HepG2 (cell line): ENCODE results near the gene HNRNPAB. TPM values are rescaled to one million over a fixed set of nuclear protein-coding genes. Genes with fewer than 3 reads are reported as not detected.

Experiments used
- ATAC-seq: fragments of 200-7000 bp; cut with Tn5 transposase; 3 replicates; pipeline ENCODE4 v1.9.1; 2020; ENCODE audit warnings: mild to moderate bottlenecking, moderate library complexity
- BruUV-seq: library from RNA; stranded (reverse); fragments of 400-500 nt; replicated peaks from 2 replicates; lab custom pipeline; 2021; lab: Mats Ljungman, UMichigan
- CTCF ChIA-PET: fragments of 300-600 bp; formaldehyde crosslinking; extraction: SDS; loops from one replicate; lab custom pipeline; 2021; ENCODE audit warnings: low total read pairs, inconsistent platforms, low intra/inter-chr PET ratio; lab: Yijun Ruan, JAX
- POLR2A ChIA-PET: fragments of 350-600 bp; sonication (Branson Sonifier 250); formaldehyde crosslinking; loops from one replicate; lab custom pipeline; 2020; ENCODE audit warnings: antibody characterized with exemption, inconsistent platforms; lab: Yijun Ruan, JAX
- DNase-seq: peaks from one replicate; pipeline ENCODE4 v3.0.0-alpha.2; 2015; ENCODE audit warnings: low spot score
- FAIRE-seq: peaks from 3 replicates; lab custom pipeline; 2011; peaks lifted over from hg19 to GRCh38; lab: Jason Lieb, UNC
- H2AFZ ChIP-seq: one replicate; pipeline ENCODE4 v1.6.1; 2011; ENCODE audit warnings: low read length, inconsistent platforms
- H3K27ac ChIP-seq: fragments of 300-600 bp; 3 replicates; pipeline ENCODE4 v1.8.0; 2011; ENCODE audit warnings: mixed run types, mild to moderate bottlenecking, mixed read lengths, low read length, inconsistent platforms; ENCODE audit not compliant: insufficient read depth; ENCODE audit errors: extremely low read length
- H3K27me3 ChIP-seq, 2 experiments: fragments of 200-600 bp in 1 of 2; 2 replicates in 1 of 2; 3 replicates in 1 of 2; pipeline versions ENCODE4 v1.6.0 to v1.8.0; 2011; ENCODE audit warnings: low read length in 2 of 2, mild to moderate bottlenecking in 2 of 2, moderate library complexity in 2 of 2, inconsistent platforms in 1 of 2; ENCODE audit not compliant: insufficient read depth in 2 of 2, control insufficient read depth in 1 of 2
- H3K36me3 ChIP-seq, 2 experiments: fragments of 200-600 bp in 1 of 2; replicated peaks in 1 of 2; 2 replicates in 1 of 2; 3 replicates in 1 of 2; pipeline versions ENCODE4 v1.5.1 to v1.8.0; 2011; ENCODE audit warnings: low read length in 2 of 2, inconsistent platforms in 1 of 2; ENCODE audit not compliant: insufficient read depth in 2 of 2, control insufficient read depth in 1 of 2
- H3K4me1 ChIP-seq: 2 replicates; pipeline ENCODE4 v1.5.1; 2012; ENCODE audit warnings: low read length, inconsistent platforms; ENCODE audit not compliant: insufficient read depth
- H3K4me2 ChIP-seq: 2 replicates; pipeline ENCODE4 v1.6.0; 2011; ENCODE audit warnings: low read depth, low read length, inconsistent platforms
- H3K4me3 ChIP-seq, 3 experiments: fragments of 200-600 bp in 1 of 3; sonication (generic), shearing (Covaris generic) in 1 of 3; replicated peaks in 1 of 3; 2 replicates each; pipeline ENCODE4 v1.5.1; 2011 to 2016; ENCODE audit warnings: low read length in 3 of 3, inconsistent platforms in 2 of 3, low read depth in 2 of 3, mild to moderate bottlenecking in 2 of 3, control low read depth in 1 of 3, mixed read lengths in 1 of 3; ENCODE audit not compliant: insufficient read depth in 1 of 3
- H3K79me2 ChIP-seq: one replicate; pipeline ENCODE4 v1.6.1; 2011; ENCODE audit warnings: low read length, inconsistent platforms; ENCODE audit not compliant: insufficient read depth
- H3K9ac ChIP-seq: 2 replicates; pipeline ENCODE4 v1.6.0; 2011; ENCODE audit warnings: mild to moderate bottlenecking, low read depth, low read length, inconsistent platforms; ENCODE audit not compliant: insufficient read depth
- H3K9me3 ChIP-seq: 2 replicates; pipeline ENCODE4 v1.5.1; 2012; ENCODE audit warnings: mild to moderate bottlenecking, low read length
- H4K20me1 ChIP-seq: 2 replicates; pipeline ENCODE4 v1.6.0; 2011; ENCODE audit warnings: inconsistent platforms, mild to moderate bottlenecking, low read length, moderate library complexity; ENCODE audit not compliant: insufficient read depth
- ETV6 ChIP-seq: sonication (generic); formaldehyde crosslinking; conservative IDR thresholded peaks from 2 replicates; pipeline ENCODE4 v1.4.0; 2020; ENCODE audit warnings: missing genetic modification reagents
- ONECUT2 ChIP-seq: sonication (generic); formaldehyde crosslinking; IDR thresholded peaks from 2 replicates; pipeline ENCODE4 v1.4.0; 2020; ENCODE audit warnings: missing genetic modification reagents
- PAF1 ChIP-seq: IDR thresholded peaks from 2 replicates; pipeline ENCODE4 v1.6.1; 2016; ENCODE audit warnings: missing genetic modification reagents, missing compliant biosample characterization
- TMF1 ChIP-seq: sonication (generic); formaldehyde crosslinking; IDR thresholded peaks from 2 replicates; pipeline ENCODE4 v1.8.1; 2022; ENCODE audit warnings: low read depth, missing genetic modification reagents
- ZNF20 ChIP-seq: sonication (generic); formaldehyde crosslinking; IDR thresholded peaks from 2 replicates; pipeline ENCODE4 v1.4.0; 2020; ENCODE audit warnings: mild to moderate bottlenecking, moderate library complexity, missing genetic modification reagents
- ZNF383 ChIP-seq: sonication (generic); formaldehyde crosslinking; IDR thresholded peaks from 2 replicates; pipeline ENCODE4 v1.4.0; 2020; ENCODE audit warnings: missing genetic modification reagents, mild to moderate bottlenecking, borderline replicate concordance
- ZNF564 ChIP-seq: sonication (generic); formaldehyde crosslinking; IDR thresholded peaks from 2 replicates; pipeline ENCODE4 v1.8.1; 2023; ENCODE audit warnings: mild to moderate bottlenecking, missing genetic modification reagents
- WGBS: methylation state at CpG from one replicate; pipeline ENCODE4 v1.1.6; 2017; ENCODE audit warnings: low lambda C conversion rate; 5-methylcytosine and 5-hydroxymethylcytosine counted together
- in situ Hi-C: cut with HindIII; loops from 2 replicates; pipeline ENCODE4 v1.10.0; 2017; ENCODE audit warnings: low pct_unique_long_range_greater_than_20kb; ENCODE audit not compliant: extremely low pct_ligation_motif_present
- intact Hi-C: fragments of 100-400 bp; cut with micrococcal nuclease; formaldehyde crosslinking; loops from one replicate; pipeline ENCODE4 v1.10.0; 2022; ENCODE audit not compliant: unreplicated experiment
- polyA plus RNA-seq, 8 experiments: library from polyadenylated mRNA; depleted of rRNA in 3 of 8; stranded (reverse) in 7 of 8; unstranded in 1 of 8; fragments of >200 nt; fragmentation: Illumina TruSeq in 4 of 8; extraction: Trizol in 4 of 8; gene quantifications; 2 replicates each; pipeline versions ENCODE4 v1.2.1 to v1.2.3, GENCODE V29; 2011 to 2016; ENCODE audit warnings: low read depth in 4 of 8, missing spikeins in 1 of 8, mixed read lengths in 1 of 8; ENCODE audit not compliant: insufficient read depth in 1 of 8
- total RNA-seq, 5 experiments: library from RNA; depleted of rRNA; stranded (reverse); fragments of >200 nt; fragmentation: Illumina TruSeq; extraction: Trizol; gene quantifications; 2 replicates each; pipeline ENCODE4 v1.2.3, GENCODE V29; 2016; ENCODE audit warnings: low read depth in 1 of 5
- TF ChIP-seq, protein P1 (sequence below): fragments of 450-650 bp; IDR thresholded peaks from 2 replicates; pipeline ENCODE4 v1.6.1; 2017
- TF ChIP-seq, protein P2 (sequence below): sonication (generic); formaldehyde crosslinking; IDR thresholded peaks from 2 replicates; pipeline ENCODE4 v1.4.0; 2020; ENCODE audit warnings: low read depth, missing genetic modification reagents
- TF ChIP-seq, protein P3 (sequence below): sonication (generic); formaldehyde crosslinking; IDR thresholded peaks from 2 replicates; pipeline ENCODE4 v1.4.0; 2020; ENCODE audit warnings: missing genetic modification reagents

The HNRNPAB gene
- total and polyA plus RNA-seq, 2 of the 13 experiments (the other 11 are each of a cell fraction or from before 2014, with no cell fraction given), result 62.6 to 111 TPM

DNA sequence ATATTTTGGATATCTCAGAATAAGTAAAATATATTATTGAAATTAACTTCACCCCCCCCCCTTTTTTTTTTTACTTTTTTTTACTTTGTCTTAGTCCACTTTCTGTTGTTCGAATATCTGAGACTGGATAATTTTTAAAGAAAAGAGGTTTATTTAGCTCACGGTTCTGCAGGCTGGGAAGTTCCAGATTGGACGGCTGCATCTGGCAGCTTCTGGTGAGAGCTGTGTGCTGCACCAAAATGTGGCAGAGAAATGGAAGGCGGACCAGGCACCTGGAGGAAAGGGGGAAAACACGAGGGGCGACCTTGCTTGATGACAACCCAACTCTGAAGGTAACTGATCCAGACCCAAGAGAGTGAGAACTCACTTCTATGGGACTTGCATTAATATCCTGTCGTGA, 11.5 kb upstream of the HNRNPAB start:
- POLR2A ChIA-PET, result no interaction called here
- 25% methylated on average over 7 of the region's 7 CpGs for WGBS
- TF ChIP-seq ZNF20 (CRISPR knock-in tag) (no peak), ZNF564 (CRISPR knock-in tag) (0 out of 2 replicates have a peak, but pooled peaks have one; percentile 68)
- DNase-seq (no peak), ATAC-seq (no peak), FAIRE-seq (no peak)
- H3K27ac ChIP-seq, result no peak overlapping the region
- H2AFZ ChIP-seq, result no peak overlapping the region
- no peak overlapping the region for H3K4me2 ChIP-seq
- H3K27me3 ChIP-seq, result peaks cover 0 to 22% of the 10 kb centered on the region in 2 experiments; a peak in 3 of 5 replicates
- H3K4me3 ChIP-seq, result no peak overlapping the region
- CTCF ChIA-PET, result no interaction called here
- H4K20me1 ChIP-seq, result no peaks in the 10 kb centered on the region
- intact Hi-C loops (no loop called here), in situ Hi-C loops (no loop called here)
- peaks cover 12% of the 10 kb centered on the region for H3K4me1 ChIP-seq
- no peaks in the 10 kb centered on the region for H3K9me3 ChIP-seq
- no peaks in the 10 kb centered on the region for H3K79me2 ChIP-seq
- no peaks in the 10 kb centered on the region for H3K36me3 ChIP-seq
- no peak overlapping the region for H3K9ac ChIP-seq
- BruUV-seq, result no TSS peak

DNA sequence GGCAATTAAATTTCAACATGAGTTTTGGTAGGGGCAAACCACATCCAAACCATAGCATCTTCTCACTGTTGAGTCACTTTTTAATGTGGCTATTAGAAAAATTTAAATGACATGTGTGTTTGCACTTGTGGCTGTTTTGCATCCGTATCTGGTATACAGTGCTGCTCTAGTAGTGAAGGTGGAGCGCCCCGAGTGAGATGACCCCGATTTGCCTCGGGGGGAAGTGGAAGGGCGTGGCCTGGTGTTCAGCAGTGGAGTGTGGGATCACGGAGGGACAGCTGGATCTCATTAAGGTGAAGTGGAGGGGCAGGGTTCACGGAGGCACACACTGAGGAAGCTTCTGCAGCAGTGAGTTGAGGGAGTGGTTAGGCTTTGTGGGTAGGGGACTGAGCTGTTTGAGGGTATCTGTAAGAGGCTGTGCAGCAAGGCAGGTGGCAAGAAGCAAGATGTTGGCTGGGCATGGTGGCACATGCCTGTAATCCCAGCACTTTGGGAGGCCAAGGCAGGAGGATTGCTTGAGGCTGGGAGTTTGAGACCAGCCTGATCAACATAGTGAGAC, 11.0 kb upstream of the HNRNPAB start:
- BruUV-seq, result no TSS peak
- in situ Hi-C loops, result no loop called here
- Histone ChIP-seq H2AFZ (no peak overlapping the region), H3K4me3 (no peak overlapping the region), H3K9me3 (no peaks in the 10 kb centered on the region), H3K9ac (no peak overlapping the region), H4K20me1 (no peaks in the 10 kb centered on the region), H3K27me3 (peaks cover 0 to 22% of the 10 kb centered on the region in 2 experiments; a peak in 3 of 5 replicates), H3K27ac (no peak overlapping the region), H3K36me3 (no peaks in the 10 kb centered on the region), H3K4me2 (no peak overlapping the region), H3K79me2 (no peaks in the 10 kb centered on the region), H3K4me1 (peaks cover 12% of the 10 kb centered on the region)
- intact Hi-C loops, result no loop called here
- WGBS, result 18% methylated on average over 8 of the region's 8 CpGs
- DNase-seq, result no peak
- ATAC-seq, result no peak
- no peak for FAIRE-seq
- ChIA-PET CTCF (no interaction called here), POLR2A (no interaction called here)
- TF ChIP-seq PAF1 (CRISPR knock-in tag) (no peak), TMF1 (CRISPR knock-in tag) (no peak), ONECUT2 (no peak), ZNF383 (CRISPR knock-in tag) (no peak), ETV6 (no peak)
- TF ChIP-seq, protein P1, sequence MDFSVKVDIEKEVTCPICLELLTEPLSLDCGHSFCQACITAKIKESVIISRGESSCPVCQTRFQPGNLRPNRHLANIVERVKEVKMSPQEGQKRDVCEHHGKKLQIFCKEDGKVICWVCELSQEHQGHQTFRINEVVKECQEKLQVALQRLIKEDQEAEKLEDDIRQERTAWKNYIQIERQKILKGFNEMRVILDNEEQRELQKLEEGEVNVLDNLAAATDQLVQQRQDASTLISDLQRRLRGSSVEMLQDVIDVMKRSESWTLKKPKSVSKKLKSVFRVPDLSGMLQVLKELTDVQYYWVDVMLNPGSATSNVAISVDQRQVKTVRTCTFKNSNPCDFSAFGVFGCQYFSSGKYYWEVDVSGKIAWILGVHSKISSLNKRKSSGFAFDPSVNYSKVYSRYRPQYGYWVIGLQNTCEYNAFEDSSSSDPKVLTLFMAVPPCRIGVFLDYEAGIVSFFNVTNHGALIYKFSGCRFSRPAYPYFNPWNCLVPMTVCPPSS, result no peak
- TF ChIP-seq, protein P2, sequence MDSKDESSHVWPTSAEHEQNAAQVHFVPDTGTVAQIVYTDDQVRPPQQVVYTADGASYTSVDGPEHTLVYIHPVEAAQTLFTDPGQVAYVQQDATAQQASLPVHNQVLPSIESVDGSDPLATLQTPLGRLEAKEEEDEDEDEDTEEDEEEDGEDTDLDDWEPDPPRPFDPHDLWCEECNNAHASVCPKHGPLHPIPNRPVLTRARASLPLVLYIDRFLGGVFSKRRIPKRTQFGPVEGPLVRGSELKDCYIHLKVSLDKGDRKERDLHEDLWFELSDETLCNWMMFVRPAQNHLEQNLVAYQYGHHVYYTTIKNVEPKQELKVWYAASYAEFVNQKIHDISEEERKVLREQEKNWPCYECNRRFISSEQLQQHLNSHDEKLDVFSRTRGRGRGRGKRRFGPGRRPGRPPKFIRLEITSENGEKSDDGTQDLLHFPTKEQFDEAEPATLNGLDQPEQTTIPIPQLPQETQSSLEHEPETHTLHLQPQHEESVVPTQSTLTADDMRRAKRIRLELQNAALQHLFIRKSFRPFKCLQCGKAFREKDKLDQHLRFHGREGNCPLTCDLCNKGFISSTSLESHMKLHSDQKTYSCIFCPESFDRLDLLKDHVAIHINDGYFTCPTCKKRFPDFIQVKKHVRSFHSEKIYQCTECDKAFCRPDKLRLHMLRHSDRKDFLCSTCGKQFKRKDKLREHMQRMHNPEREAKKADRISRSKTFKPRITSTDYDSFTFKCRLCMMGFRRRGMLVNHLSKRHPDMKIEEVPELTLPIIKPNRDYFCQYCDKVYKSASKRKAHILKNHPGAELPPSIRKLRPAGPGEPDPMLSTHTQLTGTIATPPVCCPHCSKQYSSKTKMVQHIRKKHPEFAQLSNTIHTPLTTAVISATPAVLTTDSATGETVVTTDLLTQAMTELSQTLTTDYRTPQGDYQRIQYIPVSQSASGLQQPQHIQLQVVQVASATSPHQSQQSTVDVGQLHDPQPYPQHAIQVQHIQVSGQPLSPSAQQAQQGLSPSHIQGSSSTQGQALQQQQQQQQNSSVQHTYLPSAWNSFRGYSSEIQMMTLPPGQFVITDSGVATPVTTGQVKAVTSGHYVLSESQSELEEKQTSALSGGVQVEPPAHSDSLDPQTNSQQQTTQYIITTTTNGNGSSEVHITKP (CRISPR knock-in tag), result no peak
- TF ChIP-seq, protein P3, sequence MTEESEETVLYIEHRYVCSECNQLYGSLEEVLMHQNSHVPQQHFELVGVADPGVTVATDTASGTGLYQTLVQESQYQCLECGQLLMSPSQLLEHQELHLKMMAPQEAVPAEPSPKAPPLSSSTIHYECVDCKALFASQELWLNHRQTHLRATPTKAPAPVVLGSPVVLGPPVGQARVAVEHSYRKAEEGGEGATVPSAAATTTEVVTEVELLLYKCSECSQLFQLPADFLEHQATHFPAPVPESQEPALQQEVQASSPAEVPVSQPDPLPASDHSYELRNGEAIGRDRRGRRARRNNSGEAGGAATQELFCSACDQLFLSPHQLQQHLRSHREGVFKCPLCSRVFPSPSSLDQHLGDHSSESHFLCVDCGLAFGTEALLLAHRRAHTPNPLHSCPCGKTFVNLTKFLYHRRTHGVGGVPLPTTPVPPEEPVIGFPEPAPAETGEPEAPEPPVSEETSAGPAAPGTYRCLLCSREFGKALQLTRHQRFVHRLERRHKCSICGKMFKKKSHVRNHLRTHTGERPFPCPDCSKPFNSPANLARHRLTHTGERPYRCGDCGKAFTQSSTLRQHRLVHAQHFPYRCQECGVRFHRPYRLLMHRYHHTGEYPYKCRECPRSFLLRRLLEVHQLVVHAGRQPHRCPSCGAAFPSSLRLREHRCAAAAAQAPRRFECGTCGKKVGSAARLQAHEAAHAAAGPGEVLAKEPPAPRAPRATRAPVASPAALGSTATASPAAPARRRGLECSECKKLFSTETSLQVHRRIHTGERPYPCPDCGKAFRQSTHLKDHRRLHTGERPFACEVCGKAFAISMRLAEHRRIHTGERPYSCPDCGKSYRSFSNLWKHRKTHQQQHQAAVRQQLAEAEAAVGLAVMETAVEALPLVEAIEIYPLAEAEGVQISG (CRISPR knock-in tag), result no peak
